Fibroblast of lung (primary cell): ENCODE results near the gene DPEP3. TPM values are rescaled to one million over a fixed set of nuclear protein-coding genes. Genes with fewer than 3 reads are reported as not detected.

ENCODE experiments used
- DNase-seq, 2 donors: peaks; one replicate each; pipeline versions ENCODE4 v3.0.0 to v3.0.0-alpha.2; 2010; ENCODE audit warnings: low read depth in 2 of 2
- H2AFZ ChIP-seq: 2 replicates; pipeline ENCODE4 v1.5.1; 2012; ENCODE audit warnings: low read length, control low read depth, inconsistent platforms
- H3K27ac ChIP-seq: 2 replicates; pipeline ENCODE4 v1.5.1; 2011; ENCODE audit warnings: low read length, control low read depth; ENCODE audit not compliant: insufficient read depth
- H3K27me3 ChIP-seq: 2 replicates; pipeline ENCODE4 v1.5.1; 2011; ENCODE audit warnings: mild to moderate bottlenecking, low read length; ENCODE audit not compliant: control insufficient read depth, insufficient read depth
- H3K36me3 ChIP-seq: 2 replicates; pipeline ENCODE4 v1.5.1; 2011; ENCODE audit warnings: low read length; ENCODE audit not compliant: control insufficient read depth, insufficient read depth
- H3K4me1 ChIP-seq: 2 replicates; pipeline ENCODE4 v1.5.1; 2011; ENCODE audit warnings: low read length; ENCODE audit not compliant: control insufficient read depth, insufficient read depth; ENCODE audit errors: extremely low read depth
- H3K4me2 ChIP-seq: 2 replicates; pipeline ENCODE4 v1.5.1; 2011; ENCODE audit warnings: low read length, control low read depth; ENCODE audit not compliant: insufficient read depth; ENCODE audit errors: extremely low read depth
- H3K4me3 ChIP-seq, 4 experiments: fragments of 200-600 bp in 1 of 4; sonication (generic) in 1 of 4; replicated peaks in 1 of 4; 2 replicates each; pipeline ENCODE4 v1.5.1; 2011 to 2016; ENCODE audit warnings: low read length in 4 of 4, low read depth in 3 of 4, mild to moderate bottlenecking in 3 of 4, control low read depth in 2 of 4, inconsistent platforms in 1 of 4, mixed read lengths in 1 of 4; ENCODE audit not compliant: insufficient read depth in 1 of 4; ENCODE audit errors: control extremely low read depth in 1 of 4
- H3K79me2 ChIP-seq: 2 replicates; pipeline ENCODE4 v1.5.1; 2012; ENCODE audit warnings: mild to moderate bottlenecking, low read length, inconsistent platforms; ENCODE audit not compliant: control insufficient read depth, insufficient read depth
- H3K9ac ChIP-seq: 2 replicates; pipeline ENCODE4 v1.5.1; 2011; ENCODE audit warnings: mild to moderate bottlenecking, low read length, control low read depth; ENCODE audit not compliant: insufficient read depth
- H3K9me3 ChIP-seq: 2 replicates; pipeline ENCODE4 v1.5.1; 2012; ENCODE audit warnings: low read depth, low read length; ENCODE audit not compliant: control insufficient read depth, insufficient read depth
- H4K20me1 ChIP-seq: 2 replicates; pipeline ENCODE4 v1.5.1; 2011; ENCODE audit warnings: low read length; ENCODE audit not compliant: control insufficient read depth, insufficient read depth; ENCODE audit errors: extremely low read depth
- CTCF ChIP-seq, 2 donors: IDR thresholded peaks in 1 of 2; conservative IDR thresholded peaks in 1 of 2; 1 replicate in 1 of 2; 2 replicates in 1 of 2; pipeline ENCODE4 v1.5.1; 2011 to 2012; ENCODE audit warnings: low read length in 2 of 2, control low read depth in 1 of 2, inconsistent platforms in 1 of 2, low read depth in 1 of 2, mild to moderate bottlenecking in 1 of 2
- EZH2 ChIP-seq: IDR thresholded peaks from 2 replicates; pipeline ENCODE4 v1.5.1; 2012; ENCODE audit warnings: low read length, control low read depth, mild to moderate bottlenecking; ENCODE audit errors: missing control alignments
- polyA plus RNA-seq, 2 donors: library from polyadenylated mRNA; depleted of rRNA in 1 of 2; stranded (reverse) in 1 of 2; unstranded in 1 of 2; fragments of >200 nt; gene quantifications; 2 replicates each; pipeline ENCODE4 v1.2.1, GENCODE V29; 2011 to 2012; ENCODE audit warnings: missing spikeins in 1 of 2
- total RNA-seq: library from RNA; depleted of rRNA; stranded (reverse); fragments of >200 nt; gene quantifications from 2 replicates; pipeline ENCODE4 v1.2.1, GENCODE V29; 2014

DPEP3 gene
- total and polyA plus RNA-seq, 2 donors (not counting 1 experiment from before 2014, with no cell fraction given): not detected

- TF ChIP-seq CTCF (conservative IDR thresholded peaks at IDR 0.05 in 1 of 2, IDR thresholded peaks at IDR 0.05 in 1 of 2; ENCODE audit: low read depth in 1 of 2, low read length in 2 of 2) (no peak), EZH2 (no peak)
- Histone ChIP-seq H3K4me3 (no peak overlapping the region), H3K36me3 (peaks cover 38% of the 10 kb centered on the region), H3K79me2 (peaks cover 79% of the 10 kb centered on the region), H3K9me3 (no peaks in the 10 kb centered on the region), H3K27ac (no peak overlapping the region), H3K4me1 (peaks cover 39% of the 10 kb centered on the region), H4K20me1 (no peaks in the 10 kb centered on the region), H3K9ac (no peak overlapping the region), H2AFZ (no peak overlapping the region), H3K4me2 (no peak overlapping the region), H3K27me3 (no peaks in the 10 kb centered on the region)
- no peak for DNase-seq
Observed at GRCh38 chr16:67962135-67962534, 18.2 kb downstream of the DPEP3 start.

- peaks cover 73% of the 10 kb centered on the region for H3K79me2 ChIP-seq
- peaks cover 38% of the 10 kb centered on the region for H3K36me3 ChIP-seq
- H3K4me1 ChIP-seq: peaks cover 33% of the 10 kb centered on the region
- H3K27ac ChIP-seq: no peak overlapping the region
- no peaks in the 10 kb centered on the region for H4K20me1 ChIP-seq
- H3K4me3 ChIP-seq: no peak overlapping the region
- no peak for DNase-seq
- no peak overlapping the region for H2AFZ ChIP-seq
- H3K27me3 ChIP-seq: no peaks in the 10 kb centered on the region
- no peak overlapping the region for H3K9ac ChIP-seq
- H3K9me3 ChIP-seq: no peaks in the 10 kb centered on the region
- TF ChIP-seq CTCF (conservative IDR thresholded peaks at IDR 0.05 in 1 of 2, IDR thresholded peaks at IDR 0.05 in 1 of 2; ENCODE audit: low read depth in 1 of 2, low read length in 2 of 2) (no peak), EZH2 (no peak)
- H3K4me2 ChIP-seq: no peak overlapping the region
Observed at GRCh38 chr16:67961551-67961957, 18.7 kb downstream of the DPEP3 start.

GRCh38 chr16:67959536-67960329 is 20.6 kb downstream of the DPEP3 start:
- peaks cover 23% of the 10 kb centered on the region for H3K4me1 ChIP-seq
- no peak for TF ChIP-seq CTCF (conservative IDR thresholded peaks at IDR 0.05 in 1 of 2, IDR thresholded peaks at IDR 0.05 in 1 of 2; ENCODE audit: low read depth in 1 of 2, low read length in 2 of 2)
- TF ChIP-seq EZH2: no peak
- no peaks in the 10 kb centered on the region for H4K20me1 ChIP-seq
- no peak overlapping the region for H3K9ac ChIP-seq
- H3K4me3 ChIP-seq: no peak overlapping the region
- peaks cover 56% of the 10 kb centered on the region for H3K79me2 ChIP-seq
- no peak overlapping the region for H2AFZ ChIP-seq
- DNase-seq: peak; percentile 46 to 86
- peak overlapping the region; percentile 65 for H3K27ac ChIP-seq
- H3K27me3 ChIP-seq: no peaks in the 10 kb centered on the region
- H3K36me3 ChIP-seq: peaks cover 41% of the 10 kb centered on the region
- H3K9me3 ChIP-seq: no peaks in the 10 kb centered on the region
- peak overlapping the region; percentile 17 for H3K4me2 ChIP-seq
